Thyroid gland (tissue), 4 donors: ENCODE measurements around the gene SLC6A6. TPM values are rescaled to one million over a fixed set of nuclear protein-coding genes. Genes with fewer than 3 reads are reported as not detected.
"Not testable (repeated sequence)": the region's sequence is repeated elsewhere in the genome, so short reads cannot be mapped to it uniquely, and the experiment has no call there.

ENCODE experiments used
- DNase-seq, 2 donors: peaks; one replicate each; pipeline ENCODE4 v3.0.0-alpha.2; 2019
- H3K27ac ChIP-seq, 3 donors: fragments of 200-600 bp; sonication (generic); 1 replicate in 2 of 3; 2 replicates in 1 of 3; pipeline ENCODE4 v1.5.1; 2016 to 2019; ENCODE audit warnings: mild to moderate bottlenecking in 1 of 3, moderate library complexity in 1 of 3
- H3K27me3 ChIP-seq: fragments of 200-600 bp; sonication (generic); one replicate; pipeline ENCODE4 v1.5.1; 2019
- H3K36me3 ChIP-seq, 2 donors: fragments of 200-600 bp; sonication (generic); one replicate each; pipeline ENCODE4 v1.5.1; 2016 to 2019
- H3K4me1 ChIP-seq, 2 donors: fragments of 200-600 bp; sonication (generic); one replicate each; pipeline ENCODE4 v1.5.1; 2017 to 2019
- H3K4me3 ChIP-seq, 3 donors: fragments of 200-600 bp; sonication (generic); replicated peaks in 1 of 3; 1 replicate in 2 of 3; 2 replicates in 1 of 3; pipeline ENCODE4 v1.5.1; 2016; ENCODE audit warnings: mild to moderate bottlenecking in 1 of 3
- H3K9me3 ChIP-seq: fragments of 200-600 bp; sonication (generic); one replicate; pipeline ENCODE4 v1.5.1; 2017
- CTCF ChIP-seq, 6 experiments: fragments of 200-600 bp in 3 of 6; fragments of 450-650 bp in 3 of 6; sonication (generic) in 3 of 6; IDR thresholded peaks; one replicate each; pipeline ENCODE4 v1.5.1; 2016 to 2019; ENCODE audit warnings: antibody characterized with exemption in 6 of 6, mild to moderate bottlenecking in 2 of 6, inconsistent platforms in 1 of 6, moderate library complexity in 1 of 6
- POLR2A ChIP-seq, 2 donors: fragments of 450-650 bp; IDR thresholded peaks; one replicate each; pipeline ENCODE4 v1.6.1; 2017; ENCODE audit warnings: antibody characterized with exemption in 2 of 2, mild to moderate bottlenecking in 2 of 2, moderate library complexity in 1 of 2
- WGBS, 2 donors: methylation state at CpG; one replicate each; pipeline ENCODE4 v1.1.5; 2017; 5-methylcytosine and 5-hydroxymethylcytosine counted together
- intact Hi-C: fragments of 100-400 bp; cut with DNase I; formaldehyde crosslinking; loops from one replicate; pipeline ENCODE4 v1.15.1; 2023
- total RNA-seq, 4 donors: library from RNA; depleted of rRNA; stranded (reverse); fragments of >200 nt; gene quantifications; one replicate each; pipeline ENCODE4 v1.2.3, GENCODE V29; 2016

SLC6A6 gene
- total RNA-seq, 4 donors from 2014 or later: 42.7 to 98.0 (median 72.5) TPM

- Histone ChIP-seq H3K4me1 (peaks cover 0 to 5% of the 10 kb centered on the region in 2 donors), H3K27me3 (no peaks in the 10 kb centered on the region), H3K27ac (no peak overlapping the region), H3K36me3 (no peaks in the 10 kb centered on the region), H3K4me3 (no peak overlapping the region), H3K9me3 (no peaks in the 10 kb centered on the region)
- TF ChIP-seq POLR2A (IDR thresholded peaks at IDR 0.05): no peak
- TF ChIP-seq CTCF (IDR thresholded peaks at IDR 0.05): no peak
- intact Hi-C loops: no loop called here
- WGBS, 2 donors: 50 to 59% methylated on average over 11 to 12 of the region's 12 CpGs
- no peak for DNase-seq
Observed at GRCh38 chr3:14511623-14512280, 109.3 kb downstream of the SLC6A6 start.

- no peaks in the 10 kb centered on the region for H3K36me3 ChIP-seq
- no peak overlapping the region for H3K27ac ChIP-seq
- H3K27me3 ChIP-seq: no peaks in the 10 kb centered on the region
- 83 to 88% methylated on average over 14 to 16 of the region's 19 CpGs for WGBS, 2 donors
- H3K4me1 ChIP-seq: peaks cover 0 to 5% of the 10 kb centered on the region in 2 donors
- no peak overlapping the region for H3K4me3 ChIP-seq
- H3K9me3 ChIP-seq: no peaks in the 10 kb centered on the region
- no peak for DNase-seq
- TF ChIP-seq POLR2A (IDR thresholded peaks at IDR 0.05): no peak
- no peak for TF ChIP-seq CTCF (IDR thresholded peaks at IDR 0.05)
- intact Hi-C loops: no loop called here
Observed at GRCh38 chr3:14512281-14512941, 110.0 kb downstream of the SLC6A6 start.

GRCh38 chr3:14512942-14513327 lies 110.5 kb downstream of the SLC6A6 start:
- TF ChIP-seq POLR2A (IDR thresholded peaks at IDR 0.05): no peak
- no peak for TF ChIP-seq CTCF (IDR thresholded peaks at IDR 0.05)
- Histone ChIP-seq H3K9me3 (no peaks in the 10 kb centered on the region), H3K4me1 (peaks cover 0 to 5% of the 10 kb centered on the region in 2 donors), H3K4me3 (no peak overlapping the region), H3K27ac (no peak overlapping the region), H3K27me3 (no peaks in the 10 kb centered on the region), H3K36me3 (no peaks in the 10 kb centered on the region)
- intact Hi-C loops: no loop called here
- 77% methylated on average over 5 to 9 of the region's 9 CpGs for WGBS, 2 donors
- DNase-seq: no peak

- 76 to 82% methylated on average over 13 to 18 of the region's 18 CpGs for WGBS, 2 donors
- H3K9me3 ChIP-seq: no peaks in the 10 kb centered on the region
- no peak for DNase-seq
- TF ChIP-seq CTCF (IDR thresholded peaks at IDR 0.05) (no peak), POLR2A (IDR thresholded peaks at IDR 0.05) (no peak)
- no peak overlapping the region for H3K4me3 ChIP-seq
- no peaks in the 10 kb centered on the region for H3K36me3 ChIP-seq
- no peak overlapping the region for H3K27ac ChIP-seq
- H3K27me3 ChIP-seq: no peaks in the 10 kb centered on the region
- H3K4me1 ChIP-seq: peaks cover 0 to 4% of the 10 kb centered on the region in 2 donors
- intact Hi-C loops: no loop called here
Observed at GRCh38 chr3:14513566-14514322, 111.3 kb downstream of the SLC6A6 start.

GRCh38 chr3:14514323-14514720 lies 111.9 kb downstream of the SLC6A6 start:
- no peaks in the 10 kb centered on the region for H3K27me3 ChIP-seq
- H3K4me1 ChIP-seq: no peaks in the 10 kb centered on the region
- no peaks in the 10 kb centered on the region for H3K9me3 ChIP-seq
- intact Hi-C loops: no loop called here
- no peak for DNase-seq
- no peaks in the 10 kb centered on the region for H3K36me3 ChIP-seq
- WGBS, 2 donors: 87 to 88% methylated on average over 14 to 16 of the region's 17 CpGs
- H3K4me3 ChIP-seq: no peak overlapping the region
- TF ChIP-seq POLR2A (IDR thresholded peaks at IDR 0.05) (no peak), CTCF (IDR thresholded peaks at IDR 0.05) (no peak)
- no peak overlapping the region for H3K27ac ChIP-seq

GRCh38 chr3:14515526-14515925 lies 113.1 kb downstream of the SLC6A6 start:
- H3K27ac ChIP-seq, H3K36me3 ChIP-seq, DNase-seq, H3K4me1 ChIP-seq, H3K9me3 ChIP-seq, H3K4me3 ChIP-seq, H3K27me3 ChIP-seq, intact Hi-C loops: not testable (repeated sequence)
- 95 to 96% methylated on average over 11 of the region's 11 CpGs for WGBS, 2 donors
